Measurements from ENCODE around the gene CDC14A. TPM values are rescaled to one million over a fixed set of nuclear protein-coding genes. Genes with fewer than 3 reads are reported as not detected.
A peak's percentile ranks its signal among the peaks of the same experiment; 100 is the strongest.

The CDC14A gene
- polyA plus RNA-seq, 1 donor from 2014 or later = 2.7 TPM

- H3K27ac ChIP-seq (ENCODE audit: low read length) = peak overlapping the region; percentile 75
- no peaks in the 10 kb centered on the region for H3K27me3 ChIP-seq (ENCODE audit: insufficient read depth, low read depth, low read length)
- no peaks in the 10 kb centered on the region for H3K9me3 ChIP-seq (ENCODE audit: low read length)
- H3K4me3 ChIP-seq (ENCODE audit: low read length) = no peak overlapping the region
- H3K36me3 ChIP-seq (ENCODE audit: insufficient read depth, low read length) = no peaks in the 10 kb centered on the region
- no peak overlapping the region for H3K9ac ChIP-seq (ENCODE audit: low read length)
- no peaks in the 10 kb centered on the region for H3K9me2 ChIP-seq (ENCODE audit: insufficient read depth, low read length)
- no peak overlapping the region for H3K4me2 ChIP-seq (ENCODE audit: low read length)
- no peak overlapping the region for H2AFZ ChIP-seq (ENCODE audit: low read depth, low read length)
- H3F3A ChIP-seq (ENCODE audit: insufficient read depth, low read length, poor library complexity, severe bottlenecking) = no peaks in the 10 kb centered on the region
- no peaks in the 10 kb centered on the region for H3K79me2 ChIP-seq (replicated peaks; ENCODE audit: insufficient read depth, low read length)
- TF ChIP-seq EZH2 (IDR thresholded peaks at IDR 0.05; ENCODE audit: borderline replicate concordance, insufficient read depth, low read length, poor library complexity, severe bottlenecking) (no peak), CTCF (IDR thresholded peaks at IDR 0.05; ENCODE audit: poor library complexity, severe bottlenecking) (no peak), MXI1 (conservative IDR thresholded peaks at IDR 0.05; ENCODE audit: poor library complexity, severe bottlenecking) (no peak), RAD21 (conservative IDR thresholded peaks at IDR 0.05) (no peak), EP300 (conservative IDR thresholded peaks at IDR 0.05; ENCODE audit: poor library complexity, severe bottlenecking) (no peak), TAF1 (IDR thresholded peaks at IDR 0.05; ENCODE audit: low read depth) (no peak), POLR2AphosphoS5 (IDR thresholded peaks at IDR 0.05) (no peak), SMC3 (conservative IDR thresholded peaks at IDR 0.05; ENCODE audit: poor library complexity) (no peak), REST (IDR thresholded peaks at IDR 0.05; ENCODE audit: borderline replicate concordance) (no peak)
- H4K20me1 ChIP-seq (ENCODE audit: insufficient read depth) = no peaks in the 10 kb centered on the region
Observed at GRCh38 chr1:100469578-100469977, 117.3 kb downstream of the CDC14A start.

- Histone ChIP-seq H3F3A (ENCODE audit: insufficient read depth, low read length, poor library complexity, severe bottlenecking) (no peaks in the 10 kb centered on the region), H3K4me3 (ENCODE audit: low read length) (no peak overlapping the region), H3K9me2 (ENCODE audit: insufficient read depth, low read length) (no peaks in the 10 kb centered on the region), H3K9ac (ENCODE audit: low read length) (no peak overlapping the region), H3K79me2 (replicated peaks; ENCODE audit: insufficient read depth, low read length) (no peaks in the 10 kb centered on the region), H3K9me3 (ENCODE audit: low read length) (no peaks in the 10 kb centered on the region), H3K36me3 (ENCODE audit: insufficient read depth, low read length) (no peaks in the 10 kb centered on the region), H2AFZ (ENCODE audit: low read depth, low read length) (no peak overlapping the region), H4K20me1 (ENCODE audit: insufficient read depth) (no peaks in the 10 kb centered on the region), H3K27ac (ENCODE audit: low read length) (no peak overlapping the region), H3K27me3 (ENCODE audit: insufficient read depth, low read depth, low read length) (no peaks in the 10 kb centered on the region), H3K4me2 (ENCODE audit: low read length) (no peak overlapping the region)
- TF ChIP-seq EP300 (conservative IDR thresholded peaks at IDR 0.05; ENCODE audit: poor library complexity, severe bottlenecking) (no peak), TAF1 (IDR thresholded peaks at IDR 0.05; ENCODE audit: low read depth) (no peak), REST (IDR thresholded peaks at IDR 0.05; ENCODE audit: borderline replicate concordance) (no peak), MXI1 (conservative IDR thresholded peaks at IDR 0.05; ENCODE audit: poor library complexity, severe bottlenecking) (no peak), POLR2AphosphoS5 (IDR thresholded peaks at IDR 0.05) (no peak), CTCF (IDR thresholded peaks at IDR 0.05; ENCODE audit: poor library complexity, severe bottlenecking) (no peak), SMC3 (conservative IDR thresholded peaks at IDR 0.05; ENCODE audit: poor library complexity) (no peak), RAD21 (conservative IDR thresholded peaks at IDR 0.05) (no peak), EZH2 (IDR thresholded peaks at IDR 0.05; ENCODE audit: borderline replicate concordance, insufficient read depth, low read length, poor library complexity, severe bottlenecking) (no peak)
Observed at GRCh38 chr1:100474834-100475233, 122.5 kb downstream of the CDC14A start.
